T47D (cell line): ENCODE measurements around the gene ME2.
"Not testable (repeated sequence)": the region's sequence is repeated elsewhere in the genome, so short reads cannot be mapped to it uniquely, and the experiment has no call there.

Source experiments
- DNase-seq, 2 experiments: peaks; one replicate each; pipeline versions ENCODE4 v3.0.0 to v3.0.0-alpha.2; 2011 to 2012; ENCODE audit warnings: low read depth in 1 of 2, low spot score in 1 of 2
- JUND ChIP-seq: IDR thresholded peaks from 2 replicates; pipeline ENCODE4 v1.6.1; 2012; ENCODE audit warnings: low read depth
- in situ Hi-C: cut with HindIII; loops from 2 replicates; pipeline ENCODE4 v1.10.0; 2016; ENCODE audit warnings: low sequenced_read_pairs, low pct_unique_long_range_greater_than_20kb

ME2 gene

GRCh38 chr18:50909261-50909660 lies 30.3 kb downstream of the ME2 start:
- DNase-seq: no peak
- no peak for TF ChIP-seq JUND
- in situ Hi-C loops: no loop called here

- no peak for DNase-seq
- in situ Hi-C loops: no loop called here
- TF ChIP-seq JUND: no peak
These were observed 32.1 kb downstream of the ME2 start for GRCh38 chr18:50911006-50911405.

GRCh38 chr18:50917021-50917420 lies 38.1 kb downstream of the ME2 start:
- in situ Hi-C loops: no loop called here
- DNase-seq: no peak
- TF ChIP-seq JUND: no peak

GRCh38 chr18:50918153-50918552 lies 39.2 kb downstream of the ME2 start:
- TF ChIP-seq JUND: no peak
- no peak for DNase-seq
- in situ Hi-C loops: no loop called here

GRCh38 chr18:50924372-50924771 lies 45.5 kb downstream of the ME2 start:
- in situ Hi-C loops: no loop called here
- no peak for TF ChIP-seq JUND
- no peak for DNase-seq

- in situ Hi-C loops: no loop called here
- TF ChIP-seq JUND: no peak
- no peak for DNase-seq
These were observed 47.6 kb downstream of the ME2 start for GRCh38 chr18:50926521-50926920.

GRCh38 chr18:50928551-50928950 lies 49.6 kb downstream of the ME2 start:
- in situ Hi-C loops: no loop called here
- no peak for TF ChIP-seq JUND
- no peak for DNase-seq

- in situ Hi-C loops: no loop called here
- TF ChIP-seq JUND: no peak
- DNase-seq: no peak
These were observed 54.8 kb downstream of the ME2 start for GRCh38 chr18:50933684-50934083.

GRCh38 chr18:50934545-50935211 lies 55.8 kb downstream of the ME2 start:
- in situ Hi-C loops: no loop called here
- TF ChIP-seq JUND: no peak

GRCh38 chr18:50935493-50936191 lies 56.7 kb downstream of the ME2 start:
- TF ChIP-seq JUND: no peak
- no peak for DNase-seq
- in situ Hi-C loops: no loop called here

More at GRCh38 chr18:50934545-50935211, 55.8 kb downstream of the ME2 start:
- no peak for DNase-seq

GRCh38 chr18:50937183-50937582 lies 58.3 kb downstream of the ME2 start:
- DNase-seq: no peak
- no peak for TF ChIP-seq JUND
- in situ Hi-C loops: no loop called here

- no peak for TF ChIP-seq JUND
- DNase-seq: no peak
- in situ Hi-C loops: no loop called here
These were observed 60.0 kb downstream of the ME2 start for GRCh38 chr18:50938912-50939311.

- DNase-seq: no peak
- in situ Hi-C loops: no loop called here
- no peak for TF ChIP-seq JUND
These were observed 65.5 kb downstream of the ME2 start for GRCh38 chr18:50944245-50944932.

GRCh38 chr18:50945918-50946317 lies 67.0 kb downstream of the ME2 start:
- DNase-seq, in situ Hi-C loops: not testable (repeated sequence)
